CD4-positive, alpha-beta T cell treated with Interleukin-17A for 1 hour (primary cell): Measurements from ENCODE around the gene MT2A.
"Not testable (repeated sequence)": the region's sequence is repeated elsewhere in the genome, so short reads cannot be mapped to it uniquely, and the experiment has no call there.

Experiments
- DNase-seq: peaks from one replicate; pipeline ENCODE4 v3.0.0-alpha.2; 2020

MT2A gene

DNA sequence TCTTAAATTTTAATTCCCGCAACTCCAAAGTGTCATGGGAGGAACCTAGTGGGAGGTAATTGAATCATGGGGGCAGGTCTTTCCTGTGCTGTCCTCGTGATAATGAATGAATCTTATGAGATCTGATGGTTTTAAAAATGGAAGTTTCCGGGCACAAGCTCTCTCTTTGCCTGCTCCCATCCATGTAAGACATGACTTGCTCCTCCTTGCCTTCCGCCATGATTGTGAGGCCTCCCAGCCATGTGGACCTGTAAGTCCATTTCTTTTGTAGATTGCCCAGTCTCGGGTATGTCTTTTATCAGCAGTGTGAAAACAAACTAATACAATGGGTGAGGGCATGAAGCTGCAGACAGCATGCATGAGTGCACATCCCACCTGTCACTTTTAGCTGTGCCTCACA lies 14.8 kb downstream of the MT2A start:
- not testable (repeated sequence) for DNase-seq

GRCh38 chr16:56623637-56624036 lies 15.3 kb downstream of the MT2A start:
- DNase-seq: no peak

- peak; percentile 21 for DNase-seq
These were observed 17.0 kb downstream of the MT2A start, which contains the start of gene MT1E for GRCh38 chr16:56625140-56625942. MT1E (plus strand) TSS chr16:56625781; CDS start chr16:56625852, 71 bp downstream.

DNA sequence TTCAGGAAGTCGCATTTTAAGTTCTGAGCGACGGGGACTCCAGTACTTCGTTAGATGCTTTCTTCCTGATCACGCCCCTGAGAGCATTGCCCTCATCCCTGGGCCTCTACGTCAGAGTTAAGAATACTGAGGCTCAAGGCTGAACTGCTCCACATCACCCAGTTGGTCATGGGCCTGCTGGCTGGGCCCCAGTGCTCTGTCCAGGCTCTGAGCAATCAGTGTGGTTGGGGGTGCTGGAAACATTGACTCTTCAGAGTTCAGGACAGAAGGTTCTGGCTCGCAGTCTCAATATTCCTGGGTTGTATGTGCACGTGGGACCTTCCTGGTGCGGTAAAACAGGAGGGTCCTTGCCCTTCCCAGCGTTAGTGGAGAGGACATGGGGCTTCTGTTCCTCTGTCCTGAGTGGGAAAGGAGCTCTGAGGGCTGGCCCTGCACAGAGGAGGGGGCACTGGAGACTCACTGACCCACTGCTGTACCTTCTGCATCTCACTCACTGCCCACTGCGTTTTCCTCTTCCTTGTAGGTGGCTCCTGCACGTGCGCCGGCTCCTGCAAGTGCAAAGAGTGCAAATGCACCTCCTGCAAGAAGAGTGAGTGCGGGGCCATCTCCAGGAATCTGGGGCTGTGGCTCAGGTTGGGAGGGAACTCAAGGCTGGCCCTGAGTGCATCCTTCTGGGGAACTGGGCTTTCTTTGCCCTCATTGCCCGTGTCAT lies 17.7 kb downstream of the MT2A start:
- no peak for DNase-seq

DNA sequence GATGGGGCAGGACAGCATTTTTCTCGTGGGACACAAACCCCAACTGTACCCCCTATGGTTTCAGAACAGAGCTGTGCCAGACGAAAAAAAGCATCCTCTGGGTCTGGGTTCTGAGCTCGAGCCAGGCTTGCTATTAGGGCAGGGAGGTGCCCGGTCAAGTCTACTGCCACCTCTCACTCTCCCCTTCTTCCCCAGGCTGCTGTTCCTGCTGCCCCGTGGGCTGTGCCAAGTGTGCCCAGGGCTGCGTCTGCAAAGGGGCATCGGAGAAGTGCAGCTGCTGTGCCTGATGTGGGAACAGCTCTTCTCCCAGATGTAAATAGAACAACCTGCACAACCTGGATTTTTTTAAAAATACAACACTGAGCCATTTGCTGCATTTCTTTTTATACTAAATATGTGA lies 18.3 kb downstream of the MT2A start:
- DNase-seq: no peak

GRCh38 chr16:56628486-56629350 lies 20.3 kb downstream of the MT2A start:
- DNase-seq: no peak

- DNase-seq: no peak
These were observed 21.1 kb downstream of the MT2A start for GRCh38 chr16:56629531-56629930.

DNA sequence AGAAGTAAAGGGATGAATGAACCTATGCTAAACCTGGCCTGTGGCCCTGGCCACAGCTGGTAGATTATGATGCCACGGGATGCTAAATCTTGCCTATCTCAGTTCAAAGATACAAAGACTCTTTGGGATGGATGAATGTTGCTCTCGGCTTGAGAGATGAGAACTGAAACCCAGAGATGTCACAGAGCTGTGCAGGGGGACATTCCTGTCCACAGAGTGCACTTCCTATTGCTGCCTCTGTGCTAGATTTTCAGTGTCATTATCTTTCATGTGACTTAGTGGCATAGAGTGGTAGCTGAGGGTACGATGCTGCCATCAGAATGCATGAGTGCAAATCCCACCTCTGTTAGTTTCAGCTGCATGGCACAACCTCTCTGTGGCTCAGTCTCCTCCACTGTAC lies 21.8 kb downstream of the MT2A start:
- no peak for DNase-seq

DNA sequence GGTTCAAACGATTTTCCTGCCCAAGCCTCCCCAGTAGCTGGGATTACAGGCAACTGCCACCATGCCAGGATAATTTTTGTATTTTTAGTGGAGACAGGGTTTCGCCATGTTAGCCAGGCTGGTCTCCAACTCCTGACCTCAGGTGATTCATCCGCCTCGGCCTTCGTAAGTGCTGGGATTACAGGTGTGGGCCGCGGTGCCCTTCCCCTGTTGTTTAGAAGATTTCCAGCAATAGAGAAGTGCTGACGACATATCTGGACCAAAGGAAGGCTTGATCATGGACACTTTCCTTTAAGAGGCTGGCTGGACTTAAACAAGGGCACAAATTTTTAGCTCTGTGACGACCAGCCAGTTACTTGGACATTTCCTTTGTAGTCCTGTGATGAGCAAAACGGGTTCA lies 22.8 kb downstream of the MT2A start:
- no peak for DNase-seq

- no peak for DNase-seq
These were observed 23.4 kb downstream of the MT2A start for GRCh38 chr16:56631832-56632155.

- DNase-seq: no peak
These were observed 23.9 kb downstream of the MT2A start, which contains the start of gene MT1M for GRCh38 chr16:56632156-56632847. MT1M (plus strand) TSS chr16:56632659; CDS start chr16:56632732, 73 bp downstream.

- DNase-seq: no peak
These were observed 24.5 kb downstream of the MT2A start for GRCh38 chr16:56632848-56633365.

DNA sequence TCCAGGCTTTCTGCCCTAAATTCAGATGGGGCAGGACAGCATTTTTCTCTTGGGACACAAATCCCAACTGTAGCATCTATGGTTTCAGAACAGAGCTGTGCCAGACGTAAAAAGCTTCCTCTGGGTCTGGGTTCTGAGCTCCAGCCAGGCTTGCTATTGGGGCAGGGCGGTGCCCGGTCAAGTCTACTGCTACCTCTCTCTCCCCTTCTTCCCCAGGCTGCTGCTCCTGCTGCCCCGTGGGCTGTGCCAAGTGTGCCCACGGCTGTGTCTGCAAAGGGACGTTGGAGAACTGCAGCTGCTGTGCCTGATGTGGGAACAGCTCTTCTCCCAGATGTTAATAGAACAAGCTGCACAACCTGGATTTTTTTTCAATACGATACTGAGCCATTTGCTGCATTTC lies 25.2 kb downstream of the MT2A start:
- DNase-seq: no peak

DNA sequence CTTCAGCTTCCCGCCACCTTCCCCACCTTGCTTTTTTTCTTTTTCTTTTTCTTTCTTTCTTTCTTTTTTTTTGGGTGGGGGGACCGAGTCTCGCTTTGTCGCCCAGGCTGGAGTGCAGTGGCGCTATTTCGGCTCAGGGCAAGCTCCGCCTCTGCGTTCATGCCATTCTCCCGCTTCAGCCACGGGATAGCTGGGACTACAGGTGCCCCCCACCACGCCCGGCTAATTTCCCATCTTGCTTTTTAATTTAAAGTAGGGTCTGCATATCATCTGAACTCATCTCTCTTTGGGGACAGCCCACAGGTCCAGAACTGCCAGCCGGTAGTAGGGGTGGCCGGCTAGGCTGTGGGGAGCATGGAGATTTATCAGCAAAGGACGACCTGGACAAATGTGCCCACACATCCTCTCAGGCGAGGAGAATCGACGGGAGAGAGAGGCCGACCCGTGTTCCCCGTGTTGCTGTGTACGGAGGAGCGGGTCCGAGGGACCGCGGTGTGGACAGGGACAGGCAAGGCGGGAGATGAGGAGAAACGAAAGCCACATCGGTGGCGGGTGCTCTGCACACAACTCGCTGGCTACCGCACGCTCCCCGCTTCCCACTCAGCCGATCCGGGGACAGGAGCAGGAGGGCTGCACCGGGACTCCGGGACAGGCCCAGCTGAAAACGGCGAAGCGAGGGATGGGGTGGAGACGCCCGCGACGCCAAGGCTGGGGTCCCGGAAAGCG lies 26.5 kb downstream of the MT2A start:
- no peak for DNase-seq

DNA sequence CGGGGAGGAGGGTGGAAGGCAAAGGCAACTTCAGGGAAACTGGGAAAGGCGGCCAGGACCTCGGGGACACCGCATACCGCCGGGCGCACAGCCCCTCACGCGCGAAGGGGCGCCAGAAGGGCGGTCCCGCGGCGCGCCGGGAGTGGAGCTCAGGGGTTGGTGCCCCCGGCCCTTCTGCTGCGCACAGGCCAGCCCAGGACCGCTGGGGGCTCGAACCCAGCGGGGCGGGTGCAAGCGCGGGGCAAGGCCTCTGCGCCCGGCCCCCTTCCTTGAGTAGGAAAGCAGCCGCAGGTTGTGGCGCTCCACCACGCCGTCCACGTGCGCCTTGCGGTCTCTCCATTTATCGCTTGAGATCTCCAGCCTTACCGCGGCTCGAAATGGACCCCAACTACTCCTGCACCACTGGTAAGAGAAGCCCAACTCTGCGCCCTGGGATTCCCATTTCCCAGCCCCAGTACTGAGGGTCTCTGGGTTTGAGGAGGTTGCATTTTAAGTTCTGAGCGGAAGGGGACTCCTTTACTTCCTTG lies 27.1 kb downstream of the MT2A start:
- no peak for DNase-seq

GRCh38 chr16:56636616-56637413 lies 28.4 kb downstream of the MT2A start:
- no peak for DNase-seq

DNA sequence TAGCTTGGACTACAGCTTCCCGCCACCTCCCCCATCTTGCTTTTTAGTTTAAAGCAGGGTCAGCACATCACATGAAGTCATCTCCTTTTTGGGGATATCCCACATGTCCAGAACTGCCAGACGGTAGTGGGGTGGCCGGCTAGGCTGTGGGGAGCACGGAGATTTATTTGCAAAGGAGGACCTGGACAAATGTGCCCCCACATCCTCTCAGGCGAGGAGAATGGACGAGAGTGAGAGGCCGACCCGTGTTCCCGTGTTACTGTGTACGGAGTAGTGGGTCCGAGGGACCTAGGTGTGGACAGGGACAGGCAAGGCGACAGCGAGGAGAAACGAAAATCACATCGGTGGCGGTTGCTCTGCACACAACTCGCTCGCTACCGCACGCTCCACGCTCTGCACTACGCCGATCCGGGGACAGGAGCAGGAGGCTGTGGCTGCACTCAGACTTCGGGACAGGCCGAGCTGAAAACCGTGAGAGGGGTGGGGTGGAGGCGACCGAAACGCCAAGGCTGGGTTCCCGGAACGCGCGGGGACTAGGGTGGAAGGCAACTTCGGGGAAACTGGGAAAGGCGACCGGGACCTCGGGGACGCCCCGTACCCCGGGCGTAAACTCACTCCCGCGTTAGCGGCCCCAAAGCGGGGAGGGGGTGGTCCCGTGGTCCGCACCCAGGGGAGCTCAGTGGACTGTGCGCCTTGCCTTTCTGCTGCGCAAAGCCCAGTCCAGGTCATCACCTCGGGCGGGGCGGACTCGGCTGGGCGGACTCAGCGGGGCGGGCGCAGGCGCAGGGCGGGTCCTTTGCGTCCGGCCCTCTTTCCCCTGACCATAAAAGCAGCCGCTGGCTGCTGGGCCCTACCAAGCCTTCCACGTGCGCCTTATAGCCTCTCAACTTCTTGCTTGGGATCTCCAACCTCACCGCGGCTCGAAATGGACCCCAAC lies 29.7 kb downstream of the MT2A start, which contains the start of gene MT1A:
Gene MT1A (plus strand): TSS at position 853 of the 937 bp plus-strand sequence. CDS start 73 bp downstream, at position 926.
- DNase-seq: no peak

DNA sequence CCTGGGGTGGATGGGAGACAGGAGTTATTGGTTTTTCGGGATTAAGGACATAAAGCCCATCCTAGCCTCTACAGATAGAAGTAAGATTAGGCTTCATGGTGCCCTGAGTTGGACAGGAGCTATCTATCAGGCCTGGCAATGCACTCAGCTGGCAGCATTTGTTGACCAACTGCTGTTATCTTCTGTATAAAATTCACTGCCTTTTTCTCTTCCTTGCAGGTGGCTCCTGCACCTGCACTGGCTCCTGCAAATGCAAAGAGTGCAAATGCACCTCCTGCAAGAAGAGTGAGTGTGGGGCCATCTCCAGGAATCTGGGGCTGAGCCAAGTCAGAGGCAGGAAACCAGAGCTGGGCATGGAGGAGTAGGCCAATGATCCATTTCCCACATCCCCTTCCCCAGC lies 30.7 kb downstream of the MT2A start:
- no peak for DNase-seq

DNA sequence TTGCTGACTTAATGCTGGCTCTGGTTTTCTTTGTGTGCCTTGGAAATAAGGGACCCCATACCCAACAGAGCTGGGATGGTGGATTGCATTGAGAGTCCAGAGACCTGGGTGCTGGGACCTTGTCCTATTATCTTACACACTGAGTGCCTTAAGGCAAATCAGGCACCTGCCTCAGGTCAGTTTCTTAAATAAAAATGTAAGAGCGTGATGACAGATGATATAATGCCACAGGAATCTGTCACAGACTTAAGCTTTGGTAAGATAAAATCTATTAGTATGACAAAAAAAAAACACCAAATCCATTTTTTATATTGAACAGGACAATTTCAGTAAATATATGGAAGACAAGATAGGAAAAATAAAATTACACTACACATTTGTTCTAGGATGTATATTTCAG lies 31.7 kb downstream of the MT2A start:
- DNase-seq: no peak
